Endodermal cell (in vitro differentiated cells): ENCODE measurements around the gene YIPF3. TPM values are rescaled to one million over a fixed set of nuclear protein-coding genes. Genes with fewer than 3 reads are reported as not detected.

Source experiments
- DNase-seq: peaks from one replicate; pipeline ENCODE4 v3.0.0-alpha.2; 2017
- H3K27ac ChIP-seq: 2 replicates; pipeline ENCODE4 v1.5.1; 2013; ENCODE audit warnings: mild to moderate bottlenecking, low read depth, low read length, moderate library complexity
- H3K27me3 ChIP-seq: 2 replicates; pipeline ENCODE4 v1.6.1; 2013; ENCODE audit warnings: mild to moderate bottlenecking, low read length, moderate library complexity; ENCODE audit not compliant: insufficient read depth, control insufficient read depth, poor library complexity, severe bottlenecking
- H3K36me3 ChIP-seq: 2 replicates; pipeline ENCODE4 v1.7.0; 2013; ENCODE audit warnings: mild to moderate bottlenecking, low read length, moderate library complexity; ENCODE audit not compliant: control insufficient read depth, insufficient read depth
- H3K4me1 ChIP-seq: one replicate; pipeline ENCODE4 v1.7.0; 2013; ENCODE audit warnings: low read length; ENCODE audit not compliant: control insufficient read depth, insufficient read depth
- H3K4me3 ChIP-seq: 2 replicates; pipeline ENCODE4 v1.5.1; 2013; ENCODE audit warnings: mild to moderate bottlenecking, low read length, moderate library complexity
- H3K9ac ChIP-seq: 2 replicates; pipeline ENCODE4 v1.6.1; 2013; ENCODE audit warnings: mild to moderate bottlenecking, low read length, moderate library complexity; ENCODE audit not compliant: poor library complexity, severe bottlenecking; ENCODE audit errors: extremely low read depth
- H3K9me3 ChIP-seq: 2 replicates; pipeline ENCODE4 v1.6.1; 2013; ENCODE audit warnings: mild to moderate bottlenecking, low read length, moderate library complexity; ENCODE audit not compliant: control insufficient read depth
- H3K27ac Mint-ChIP-seq: 2 replicates; pipeline ENCODE4 v1.8.0; 2020; ENCODE audit warnings: mixed read lengths
- H3K27me3 Mint-ChIP-seq: 2 replicates; pipeline ENCODE4 v1.8.0; 2021; ENCODE audit warnings: mild to moderate bottlenecking, mixed read lengths; ENCODE audit not compliant: insufficient read depth
- H3K36me3 Mint-ChIP-seq: 2 replicates; pipeline ENCODE4 v1.8.0; 2020; ENCODE audit warnings: low read depth, mixed read lengths
- H3K4me1 Mint-ChIP-seq: 2 replicates; pipeline ENCODE4 v1.8.0; 2020; ENCODE audit warnings: mixed read lengths
- H3K4me3 Mint-ChIP-seq: 2 replicates; pipeline ENCODE4 v1.8.0; 2020; ENCODE audit warnings: mild to moderate bottlenecking, moderate library complexity, mixed read lengths
- H3K9me3 Mint-ChIP-seq: 2 replicates; pipeline ENCODE4 v1.8.0; 2020; ENCODE audit warnings: mild to moderate bottlenecking, mixed read lengths
- WGBS, 2 experiments: methylation state at CpG; one replicate each; pipeline versions ENCODE4 v1.1.5 to v1.1.7; 2013; ENCODE audit warnings: missing lambda C conversion rate in 2 of 2, mixed read lengths in 1 of 2; ENCODE audit not compliant: insufficient coverage in 1 of 2, insufficient read length in 1 of 2; 5-methylcytosine and 5-hydroxymethylcytosine counted together
- total RNA-seq, 2 donors: library from RNA; stranded (reverse); fragmentation: NEBNext Ultra II Directional in 1 of 2; extraction: Animal tissue kit (Norgen Biotek cat#: 25700) in 1 of 2; gene quantifications; 2 replicates in 1 of 2; 3 replicates in 1 of 2; pipeline ENCODE4 v1.2.1, GENCODE V29; 2021
- TF ChIP-seq, protein P1 (sequence below): fragments of 200-600 bp; sonication (generic); conservative IDR thresholded peaks from 2 replicates; pipeline ENCODE4 v1.5.0; 2021; ENCODE audit warnings: antibody characterized with exemption, mild to moderate bottlenecking

YIPF3 gene
- total RNA-seq, 2 donors from 2014 or later = 87.7 to 103 TPM

DNA sequence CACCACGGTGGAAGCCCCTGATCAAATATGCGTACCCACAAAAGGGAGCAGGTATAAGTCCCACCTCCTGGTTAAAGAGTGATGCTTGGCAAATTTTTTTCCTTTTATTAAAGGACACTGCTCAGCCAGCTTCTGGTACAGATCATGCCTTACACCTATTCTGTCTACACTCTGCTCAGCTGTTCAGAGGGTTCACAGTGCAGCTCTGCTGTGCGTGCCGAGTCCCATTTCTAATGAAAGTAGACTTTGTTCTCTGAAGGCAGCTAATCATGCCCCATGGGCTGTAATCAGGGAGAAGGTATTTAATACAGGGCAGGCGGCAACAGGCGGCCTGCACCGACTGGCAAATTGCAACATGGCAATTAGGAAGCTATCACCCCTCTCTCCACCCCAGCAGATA is 22.9 kb downstream of the YIPF3 start:
- Histone ChIP-seq H3K9me3 (no peaks in the 10 kb centered on the region), H3K9ac (no peak overlapping the region), H3K36me3 (peaks cover 16% of the 10 kb centered on the region), H3K4me1 (no peaks in the 10 kb centered on the region), H3K27me3 (no peaks in the 10 kb centered on the region), H3K4me3 (no peak overlapping the region), H3K27ac (no peak overlapping the region)
- no peak for DNase-seq
- H3K4me1 Mint-ChIP-seq = peaks cover 17% of the 10 kb centered on the region
- 91 to 98% methylated on average over 6 to 7 of the region's 7 CpGs for WGBS, 2 experiments
- TF ChIP-seq, protein P1, sequence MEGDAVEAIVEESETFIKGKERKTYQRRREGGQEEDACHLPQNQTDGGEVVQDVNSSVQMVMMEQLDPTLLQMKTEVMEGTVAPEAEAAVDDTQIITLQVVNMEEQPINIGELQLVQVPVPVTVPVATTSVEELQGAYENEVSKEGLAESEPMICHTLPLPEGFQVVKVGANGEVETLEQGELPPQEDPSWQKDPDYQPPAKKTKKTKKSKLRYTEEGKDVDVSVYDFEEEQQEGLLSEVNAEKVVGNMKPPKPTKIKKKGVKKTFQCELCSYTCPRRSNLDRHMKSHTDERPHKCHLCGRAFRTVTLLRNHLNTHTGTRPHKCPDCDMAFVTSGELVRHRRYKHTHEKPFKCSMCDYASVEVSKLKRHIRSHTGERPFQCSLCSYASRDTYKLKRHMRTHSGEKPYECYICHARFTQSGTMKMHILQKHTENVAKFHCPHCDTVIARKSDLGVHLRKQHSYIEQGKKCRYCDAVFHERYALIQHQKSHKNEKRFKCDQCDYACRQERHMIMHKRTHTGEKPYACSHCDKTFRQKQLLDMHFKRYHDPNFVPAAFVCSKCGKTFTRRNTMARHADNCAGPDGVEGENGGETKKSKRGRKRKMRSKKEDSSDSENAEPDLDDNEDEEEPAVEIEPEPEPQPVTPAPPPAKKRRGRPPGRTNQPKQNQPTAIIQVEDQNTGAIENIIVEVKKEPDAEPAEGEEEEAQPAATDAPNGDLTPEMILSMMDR = no peak
- no peaks in the 10 kb centered on the region for H3K9me3 Mint-ChIP-seq
- no peaks in the 10 kb centered on the region for H3K27me3 Mint-ChIP-seq
- H3K27ac Mint-ChIP-seq = no peak overlapping the region
- H3K4me3 Mint-ChIP-seq = no peak overlapping the region
- H3K36me3 Mint-ChIP-seq = peaks cover 12% of the 10 kb centered on the region

DNA sequence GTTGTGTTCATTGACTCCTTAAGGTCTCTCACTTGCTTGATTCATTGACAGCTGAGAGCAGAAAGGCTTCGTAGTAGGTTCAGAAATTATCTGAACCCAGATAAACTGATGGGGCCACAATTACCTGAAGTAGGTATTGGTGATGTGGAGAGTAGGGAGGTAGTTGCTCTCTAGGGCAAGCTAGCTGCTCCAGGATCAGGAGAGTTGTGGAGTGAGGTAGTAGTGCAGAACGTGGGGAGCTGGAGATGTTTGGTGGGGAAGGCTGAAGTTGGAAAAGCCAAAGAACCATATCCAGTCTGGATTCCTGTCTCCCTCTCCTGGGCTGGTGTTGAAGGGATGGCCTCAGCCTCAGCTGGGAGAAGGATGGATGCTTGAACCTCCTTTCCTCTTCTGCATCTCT is 23.5 kb downstream of the YIPF3 start:
- no peaks in the 10 kb centered on the region for H3K4me1 ChIP-seq
- 80 to 84% methylated on average over 2 of the region's 2 CpGs for WGBS, 2 experiments
- H3K36me3 Mint-ChIP-seq = peaks cover 6% of the 10 kb centered on the region
- H3K9ac ChIP-seq = no peak overlapping the region
- no peak for DNase-seq
- no peaks in the 10 kb centered on the region for H3K9me3 ChIP-seq
- H3K9me3 Mint-ChIP-seq = no peaks in the 10 kb centered on the region
- H3K4me3 Mint-ChIP-seq = no peak overlapping the region
- H3K4me1 Mint-ChIP-seq = peaks cover 17% of the 10 kb centered on the region
- no peak overlapping the region for H3K27ac Mint-ChIP-seq
- no peak overlapping the region for H3K4me3 ChIP-seq
- H3K27me3 ChIP-seq = no peaks in the 10 kb centered on the region
- TF ChIP-seq, protein P1 = no peak
- no peaks in the 10 kb centered on the region for H3K27me3 Mint-ChIP-seq
- H3K36me3 ChIP-seq = peaks cover 10% of the 10 kb centered on the region
- no peak overlapping the region for H3K27ac ChIP-seq

DNA sequence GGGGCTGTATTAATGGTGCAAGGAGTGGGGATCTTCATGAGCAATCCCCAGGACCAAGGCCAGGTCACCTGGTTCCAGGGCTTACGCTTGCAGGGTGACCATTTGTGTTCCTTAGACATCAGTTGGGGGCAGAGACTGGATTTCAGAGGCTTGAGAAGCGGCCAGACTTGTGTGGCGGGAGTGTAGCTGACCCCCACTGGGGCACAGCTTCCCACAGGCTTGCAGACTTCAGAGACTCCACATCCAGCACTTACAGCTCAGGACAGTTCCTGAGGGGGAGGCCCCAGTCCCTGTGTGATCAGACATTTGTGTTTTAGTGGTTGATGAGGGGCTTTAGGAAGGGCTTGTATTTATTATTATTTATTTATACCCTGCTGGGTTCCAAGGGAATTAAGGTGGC is 24.1 kb downstream of the YIPF3 start:
- no peak for DNase-seq
- no peak overlapping the region for H3K27ac Mint-ChIP-seq

More for the DNA sequence above, 24.1 kb downstream of the YIPF3 start:
- no peaks in the 10 kb centered on the region for H3K9me3 ChIP-seq
- TF ChIP-seq, protein P1 = no peak
- 82 to 90% methylated on average over 2 to 3 of the region's 3 CpGs for WGBS, 2 experiments
- no peak overlapping the region for H3K4me3 Mint-ChIP-seq
- no peaks in the 10 kb centered on the region for H3K4me1 ChIP-seq
- H3K36me3 Mint-ChIP-seq = peaks cover 6% of the 10 kb centered on the region
- H3K27ac ChIP-seq = no peak overlapping the region
- no peak overlapping the region for H3K4me3 ChIP-seq
- H3K9ac ChIP-seq = no peak overlapping the region
- H3K36me3 ChIP-seq = peaks cover 4% of the 10 kb centered on the region
- no peaks in the 10 kb centered on the region for H3K27me3 ChIP-seq
- no peaks in the 10 kb centered on the region for H3K9me3 Mint-ChIP-seq
- no peaks in the 10 kb centered on the region for H3K27me3 Mint-ChIP-seq
- peaks cover 17% of the 10 kb centered on the region for H3K4me1 Mint-ChIP-seq
